Retinal pigment epithelial cell (primary cell): ENCODE results near the gene MED12.

Source experiments
- DNase-seq: peaks from one replicate; pipeline ENCODE4 v3.0.0-alpha.2; 2010; ENCODE audit warnings: low read depth
- H3K4me3 ChIP-seq: 2 replicates; pipeline ENCODE4 v1.5.1; 2011; ENCODE audit warnings: mild to moderate bottlenecking, low read length, control low read depth, moderate library complexity
- TF ChIP-seq, protein P1 (sequence below): conservative IDR thresholded peaks from 2 replicates; pipeline ENCODE4 v1.5.1; 2011; ENCODE audit warnings: low read depth, low read length, control low read depth, inconsistent platforms

Gene MED12

DNA sequence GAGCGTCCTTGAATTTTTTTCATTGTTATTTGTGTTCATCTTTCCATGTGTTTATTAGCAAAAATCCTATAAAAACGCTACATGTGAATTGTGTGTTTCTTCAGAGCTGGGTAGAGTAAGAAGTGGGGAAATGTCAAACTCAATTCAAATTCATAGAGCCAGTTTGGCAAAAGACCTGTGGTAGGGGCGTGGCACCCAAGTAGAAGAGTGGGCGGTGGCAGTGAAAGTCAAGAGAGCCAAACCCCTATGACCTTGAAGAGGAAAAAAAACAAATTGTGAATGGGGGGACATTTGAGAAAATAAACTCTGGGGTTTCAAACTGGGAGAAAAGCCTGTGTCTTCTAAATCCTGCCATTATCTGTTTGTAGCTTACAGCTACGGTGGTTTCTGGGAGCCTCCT, 27.1 kb upstream of the MED12 start:
- TF ChIP-seq, protein P1, sequence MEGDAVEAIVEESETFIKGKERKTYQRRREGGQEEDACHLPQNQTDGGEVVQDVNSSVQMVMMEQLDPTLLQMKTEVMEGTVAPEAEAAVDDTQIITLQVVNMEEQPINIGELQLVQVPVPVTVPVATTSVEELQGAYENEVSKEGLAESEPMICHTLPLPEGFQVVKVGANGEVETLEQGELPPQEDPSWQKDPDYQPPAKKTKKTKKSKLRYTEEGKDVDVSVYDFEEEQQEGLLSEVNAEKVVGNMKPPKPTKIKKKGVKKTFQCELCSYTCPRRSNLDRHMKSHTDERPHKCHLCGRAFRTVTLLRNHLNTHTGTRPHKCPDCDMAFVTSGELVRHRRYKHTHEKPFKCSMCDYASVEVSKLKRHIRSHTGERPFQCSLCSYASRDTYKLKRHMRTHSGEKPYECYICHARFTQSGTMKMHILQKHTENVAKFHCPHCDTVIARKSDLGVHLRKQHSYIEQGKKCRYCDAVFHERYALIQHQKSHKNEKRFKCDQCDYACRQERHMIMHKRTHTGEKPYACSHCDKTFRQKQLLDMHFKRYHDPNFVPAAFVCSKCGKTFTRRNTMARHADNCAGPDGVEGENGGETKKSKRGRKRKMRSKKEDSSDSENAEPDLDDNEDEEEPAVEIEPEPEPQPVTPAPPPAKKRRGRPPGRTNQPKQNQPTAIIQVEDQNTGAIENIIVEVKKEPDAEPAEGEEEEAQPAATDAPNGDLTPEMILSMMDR = no peak
- DNase-seq = no peak
- no peak overlapping the region for H3K4me3 ChIP-seq

DNA sequence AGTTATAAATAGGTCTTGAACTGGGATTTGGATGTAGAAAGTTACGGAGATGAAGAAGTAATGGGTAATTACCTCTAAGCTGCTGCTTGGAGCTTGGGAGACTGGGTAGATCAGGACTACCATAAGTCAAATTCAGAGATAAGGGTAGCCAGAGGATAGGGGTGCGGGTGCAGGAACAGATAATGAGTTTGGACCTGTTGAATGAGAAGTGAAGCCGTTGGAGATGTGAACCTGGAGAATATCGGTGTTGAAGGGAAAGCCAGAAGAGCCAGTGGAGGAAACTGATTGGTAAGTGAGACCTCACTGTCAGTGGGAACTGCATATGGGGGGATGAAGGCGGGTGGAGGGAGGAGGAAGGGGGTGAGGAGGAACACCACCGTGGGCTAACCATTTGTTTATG, 23.4 kb upstream of the MED12 start:
- no peak for DNase-seq
- peak overlapping the region; percentile 66 for H3K4me3 ChIP-seq
- TF ChIP-seq, protein P1 = no peak

DNA sequence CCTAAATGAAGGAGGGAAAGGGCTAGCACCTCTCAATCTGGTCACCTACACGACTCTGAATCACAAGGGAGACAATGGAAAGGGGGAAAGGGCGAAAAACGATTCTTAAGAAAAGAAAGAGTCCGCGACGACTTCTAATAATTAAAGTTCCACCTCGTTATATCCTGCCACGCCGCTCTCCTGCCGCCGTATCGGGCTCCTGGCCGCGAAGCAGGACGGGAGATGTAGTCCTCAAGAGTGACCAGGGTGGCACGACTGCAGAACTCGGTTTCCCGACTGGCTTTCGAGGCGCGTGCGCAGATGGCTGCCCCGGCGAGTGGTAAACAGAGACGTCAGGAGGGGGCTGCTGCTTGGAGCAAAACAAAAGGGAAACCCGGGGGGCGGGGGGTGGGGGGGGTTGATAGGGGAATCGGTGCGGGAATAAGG, 22.8 kb upstream of the MED12 start, which contains the start of gene FOXO4:
FOXO4 (plus strand) TSS at position 297 of the 426 bp plus-strand sequence. CDS start 678 bp downstream, outside the sequence.
- DNase-seq = peak; percentile 34
- H3K4me3 ChIP-seq = peak within 1 kb of the TSS; percentile 66
- TF ChIP-seq, protein P1 = no peak

DNA sequence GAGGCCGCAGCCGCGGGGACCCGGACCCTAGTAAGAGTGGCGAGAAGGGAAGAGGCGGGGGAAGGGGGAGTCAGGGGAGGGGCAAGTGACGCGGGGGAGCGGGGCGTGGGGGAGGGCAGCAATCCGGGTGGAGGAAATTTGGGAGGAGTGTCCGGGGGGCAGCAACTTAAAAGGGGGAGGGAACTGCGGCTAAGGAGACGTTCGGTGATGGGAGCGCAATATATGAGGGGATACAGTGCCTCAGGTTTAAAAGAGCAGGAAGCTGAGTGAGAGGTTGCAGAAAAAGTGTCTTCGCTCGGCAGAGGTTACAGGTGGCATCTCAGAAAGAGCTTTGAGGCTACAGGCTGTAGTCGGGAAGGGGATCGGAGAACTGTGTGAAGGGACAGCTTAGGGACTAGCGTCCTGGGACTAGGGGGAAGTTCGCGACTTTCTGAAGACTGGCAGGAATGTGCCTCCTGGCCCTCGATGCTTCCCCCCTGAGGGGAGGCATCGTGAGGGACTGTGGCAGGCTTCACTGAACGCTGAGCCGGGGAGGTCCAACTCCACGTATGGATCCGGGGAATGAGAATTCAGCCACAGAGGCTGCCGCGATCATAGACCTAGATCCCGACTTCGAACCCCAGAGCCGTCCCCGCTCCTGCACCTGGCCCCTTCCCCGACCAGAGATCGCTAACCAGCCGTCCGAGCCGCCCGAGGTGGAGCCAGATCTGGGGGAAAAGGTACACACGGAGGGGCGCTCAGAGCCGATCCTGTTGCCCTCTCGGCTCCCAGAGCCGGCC, 22.2 kb upstream of the MED12 start:
- TF ChIP-seq, protein P1 = no peak
- no peak for DNase-seq
- H3K4me3 ChIP-seq = peak overlapping the region; percentile 66

DNA sequence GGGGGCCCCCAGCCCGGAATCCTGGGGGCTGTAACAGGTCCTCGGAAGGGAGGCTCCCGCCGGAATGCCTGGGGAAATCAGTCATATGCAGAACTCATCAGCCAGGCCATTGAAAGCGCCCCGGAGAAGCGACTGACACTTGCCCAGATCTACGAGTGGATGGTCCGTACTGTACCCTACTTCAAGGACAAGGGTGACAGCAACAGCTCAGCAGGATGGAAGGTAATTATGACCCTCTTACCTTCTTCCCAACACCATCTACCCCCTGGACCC, 21.7 kb upstream of the MED12 start:
- TF ChIP-seq, protein P1 = no peak
- DNase-seq = no peak

DNA sequence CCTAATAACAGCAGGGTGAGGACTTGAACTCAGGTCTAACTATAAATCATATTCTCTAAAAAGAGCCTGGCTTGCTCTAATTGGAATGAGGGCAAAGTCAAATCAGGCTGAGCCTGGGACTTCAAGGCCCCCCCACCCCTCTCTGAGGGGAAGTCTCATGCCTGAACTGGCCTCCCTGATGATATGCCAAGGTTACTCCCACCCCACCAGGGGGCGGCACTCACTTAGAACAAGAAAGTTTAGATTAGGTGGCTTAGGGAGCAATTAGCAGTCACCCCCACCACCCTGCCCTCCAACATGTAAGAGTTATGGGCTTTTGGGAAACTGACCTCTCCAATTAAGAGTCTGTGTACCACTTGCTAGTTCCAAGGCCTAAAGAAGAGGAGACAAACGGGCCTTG, 20.1 kb upstream of the MED12 start:
- DNase-seq = no peak

More for the DNA sequence above, 21.7 kb upstream of the MED12 start:
- peak overlapping the region; percentile 66 for H3K4me3 ChIP-seq

DNA sequence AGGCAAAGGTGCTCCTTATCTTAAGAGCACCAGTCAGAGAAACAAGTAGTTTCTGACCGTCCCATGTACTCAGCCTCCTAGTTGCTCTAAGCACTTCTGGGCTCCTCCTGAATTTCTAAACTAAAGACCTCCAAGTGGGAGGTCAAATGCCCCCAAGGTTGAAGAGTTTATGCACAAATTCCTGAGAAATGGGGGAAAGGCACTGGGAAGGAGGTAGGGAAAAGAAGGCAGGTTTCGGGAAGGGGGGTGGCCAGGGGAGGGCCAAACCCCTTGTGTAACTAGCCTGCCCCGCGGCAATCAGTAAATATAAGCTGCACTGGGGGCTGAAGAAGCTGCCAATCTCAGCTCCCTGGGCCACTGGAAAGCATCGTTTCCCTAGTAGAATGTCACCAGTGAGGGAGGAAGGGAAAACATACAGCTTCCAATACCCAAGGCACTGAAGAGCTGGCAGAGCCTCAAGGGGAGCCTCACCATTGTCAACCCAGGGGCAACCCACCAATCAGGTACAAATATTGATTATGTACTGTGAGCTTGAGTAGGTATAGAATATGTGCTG, 19.4 kb upstream of the MED12 start:
- H3K4me3 ChIP-seq = no peak overlapping the region
- TF ChIP-seq, protein P1 = no peak
- DNase-seq = no peak

More for the DNA sequence above, 20.1 kb upstream of the MED12 start:
- no peak overlapping the region for H3K4me3 ChIP-seq
- TF ChIP-seq, protein P1 = peak; percentile 58
